HG03442 (cell line): Measurements from ENCODE around the gene ROBO1.
"Not testable (repeated sequence)": the region's sequence is repeated elsewhere in the genome, so short reads cannot be mapped to it uniquely, and the experiment has no call there.

Source experiments
- ATAC-seq: cut with Tn5 transposase; IDR thresholded peaks from one replicate; pipeline ENCODE4 v1.9.1; 2021; ENCODE audit warnings: mild to moderate bottlenecking, moderate library complexity; ENCODE audit not compliant: unreplicated experiment

The ROBO1 gene

DNA sequence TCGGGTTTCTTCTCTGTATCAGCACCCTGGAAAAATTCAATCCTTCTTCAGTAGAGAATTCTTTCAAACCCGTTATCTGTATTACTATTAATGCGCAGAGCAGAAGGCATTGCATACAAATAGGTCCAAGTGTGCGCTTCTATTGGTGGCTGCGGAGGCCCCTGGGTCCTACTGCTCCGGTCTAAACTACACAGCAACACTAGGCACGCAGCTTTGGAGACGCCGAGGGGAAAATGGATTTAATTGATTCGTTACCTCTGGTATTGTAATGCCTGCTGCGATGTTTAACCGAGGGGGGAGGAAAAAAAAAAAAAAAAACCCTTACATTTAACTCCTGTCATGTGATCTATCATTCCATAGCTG, at the start of gene ROBO1:
TSS of gene ROBO1 (minus strand) at position 94 of the 363 bp plus-strand sequence.
- no peak for ATAC-seq

GRCh38 chr3:79817224-79817623, 49.4 kb upstream of the ROBO1 start:
- ATAC-seq = no peak

DNA sequence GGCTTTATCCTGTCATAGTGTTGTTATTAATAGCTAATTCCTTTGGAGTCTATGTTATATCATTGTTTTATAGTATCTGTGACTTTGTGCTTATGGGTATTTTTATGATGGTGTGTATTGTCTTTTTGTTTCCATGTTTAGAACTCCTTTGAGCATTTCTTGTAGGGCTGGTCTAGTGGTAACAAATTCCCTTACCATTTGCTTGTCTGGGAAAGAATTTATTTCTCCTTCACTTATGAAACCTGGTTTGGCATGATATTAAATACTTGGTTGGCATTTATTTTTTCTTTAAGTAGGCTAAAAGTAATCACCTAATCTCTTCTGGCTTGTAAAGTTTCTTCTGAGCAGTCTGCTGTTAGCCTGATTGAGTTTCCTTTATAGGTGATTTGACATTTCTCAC, 47.7 kb upstream of the ROBO1 start:
- ATAC-seq = no peak

DNA sequence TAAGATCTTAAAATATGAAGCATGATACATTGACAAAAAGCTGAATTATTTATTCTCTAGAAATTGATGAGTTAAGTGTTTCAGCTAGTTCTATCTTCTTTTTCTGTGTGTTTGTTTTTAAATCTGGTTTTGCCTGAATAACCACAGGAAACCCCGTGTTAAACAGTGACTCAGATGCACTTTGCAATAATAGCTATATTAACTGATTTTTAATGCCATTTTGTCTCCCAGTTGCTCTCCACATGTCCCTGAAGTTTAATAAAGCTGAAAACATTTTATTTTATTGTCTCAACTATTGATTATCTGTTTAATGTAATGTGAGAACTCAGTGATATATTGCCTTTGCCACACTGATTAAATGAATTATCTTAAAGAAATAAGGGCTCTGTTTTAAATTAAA, 42.8 kb upstream of the ROBO1 start:
- no peak for ATAC-seq

- no peak for ATAC-seq
Observed at GRCh38 chr3:79810092-79810491, 42.3 kb upstream of the ROBO1 start.

- ATAC-seq = no peak
Observed at GRCh38 chr3:79809106-79809505, 41.3 kb upstream of the ROBO1 start.

DNA sequence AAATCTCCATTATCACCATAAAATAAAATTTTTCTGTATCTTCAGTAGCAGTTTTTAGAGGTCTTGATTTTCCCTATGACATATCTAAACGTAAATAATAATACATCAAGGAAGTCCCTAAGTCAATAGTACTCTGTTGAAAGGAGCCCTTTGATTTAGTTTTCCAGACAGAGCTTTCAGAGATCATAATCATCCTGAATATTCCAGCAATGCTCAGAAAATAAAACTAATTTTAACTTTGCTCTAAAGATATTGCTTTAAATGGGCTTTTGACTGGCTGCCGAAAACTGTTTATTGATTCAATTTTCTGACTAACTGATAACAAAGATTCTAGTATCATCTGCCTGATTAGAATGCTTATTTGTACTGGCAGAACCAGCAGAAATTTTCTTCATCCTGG, 40.7 kb upstream of the ROBO1 start:
- ATAC-seq = no peak

GRCh38 chr3:79790177-79790576, 22.4 kb upstream of the ROBO1 start:
- not testable (repeated sequence) for ATAC-seq

DNA sequence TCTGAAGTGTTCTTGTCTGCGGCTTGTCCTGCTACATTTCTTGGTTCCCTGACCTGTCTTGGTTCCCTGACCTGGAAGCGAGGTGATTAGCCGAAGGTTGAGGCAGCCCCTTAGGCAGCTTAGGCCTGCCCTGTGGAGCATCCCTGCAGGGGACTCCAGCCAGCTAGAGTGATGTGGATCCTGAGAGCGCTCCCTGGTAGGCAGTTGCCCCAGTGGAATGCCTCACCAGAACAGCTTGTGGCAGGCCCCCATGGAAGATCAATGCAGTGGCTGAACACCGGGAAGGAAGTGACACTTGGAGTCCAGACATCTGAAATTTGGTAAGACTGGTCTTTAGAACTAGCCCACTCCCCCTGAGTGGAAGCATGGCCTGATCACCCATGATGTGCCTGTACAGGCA, 5.5 kb upstream of the ROBO1 start:
- no peak for ATAC-seq

DNA sequence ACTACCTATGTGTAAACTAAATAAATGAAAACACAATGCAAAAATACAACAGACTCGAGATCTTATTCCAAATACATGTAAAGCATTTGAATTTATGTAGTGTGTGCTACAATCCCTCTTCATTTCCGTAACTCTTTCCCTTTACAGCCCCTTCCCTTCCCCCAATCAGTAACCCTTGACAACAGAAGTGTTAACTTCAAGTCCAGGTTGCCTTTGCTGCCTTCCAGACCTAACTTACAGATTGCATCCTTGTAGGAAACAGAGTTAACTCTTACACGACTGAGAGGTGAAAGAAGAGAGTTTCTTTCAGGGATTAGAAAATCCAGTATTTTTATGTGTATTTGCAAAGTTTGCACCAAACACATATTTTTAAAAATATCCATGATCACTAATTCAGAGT, 1.4 kb upstream of the ROBO1 start:
- no peak for ATAC-seq

DNA sequence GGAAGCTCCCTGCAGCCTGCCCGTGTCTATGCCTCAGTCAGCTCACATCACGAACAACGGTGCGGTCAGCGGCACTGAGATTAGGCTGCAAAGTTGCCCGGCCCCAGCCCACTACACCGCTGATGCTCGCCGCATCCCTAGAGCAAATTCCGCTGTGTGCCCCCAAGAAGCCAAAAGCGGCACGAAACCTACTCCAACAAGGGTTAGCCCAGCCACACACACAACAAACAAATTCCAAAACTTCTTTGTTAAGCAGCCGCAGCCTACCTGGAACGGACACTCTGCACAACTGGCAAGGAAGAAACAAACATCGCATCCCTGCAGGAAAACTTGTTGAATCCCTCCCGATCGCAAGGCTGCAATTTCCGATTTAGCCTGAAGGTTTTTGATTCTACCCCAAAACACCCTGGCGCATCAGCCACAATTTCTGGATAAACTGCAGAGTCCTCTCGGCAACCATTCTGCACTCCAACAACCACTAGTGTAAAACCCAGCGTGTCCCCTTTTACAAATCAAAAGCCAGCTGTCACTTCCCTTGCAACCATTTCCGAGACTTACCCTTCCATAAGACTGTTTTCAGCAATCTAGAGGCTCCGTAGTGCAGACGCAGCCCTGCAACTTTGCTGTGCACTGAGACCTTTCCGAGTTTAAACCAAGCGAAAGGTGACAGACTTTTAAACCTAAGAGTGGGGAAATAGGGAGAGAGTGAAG, 449 bp downstream of the ROBO1 start:
- ATAC-seq = no peak

DNA sequence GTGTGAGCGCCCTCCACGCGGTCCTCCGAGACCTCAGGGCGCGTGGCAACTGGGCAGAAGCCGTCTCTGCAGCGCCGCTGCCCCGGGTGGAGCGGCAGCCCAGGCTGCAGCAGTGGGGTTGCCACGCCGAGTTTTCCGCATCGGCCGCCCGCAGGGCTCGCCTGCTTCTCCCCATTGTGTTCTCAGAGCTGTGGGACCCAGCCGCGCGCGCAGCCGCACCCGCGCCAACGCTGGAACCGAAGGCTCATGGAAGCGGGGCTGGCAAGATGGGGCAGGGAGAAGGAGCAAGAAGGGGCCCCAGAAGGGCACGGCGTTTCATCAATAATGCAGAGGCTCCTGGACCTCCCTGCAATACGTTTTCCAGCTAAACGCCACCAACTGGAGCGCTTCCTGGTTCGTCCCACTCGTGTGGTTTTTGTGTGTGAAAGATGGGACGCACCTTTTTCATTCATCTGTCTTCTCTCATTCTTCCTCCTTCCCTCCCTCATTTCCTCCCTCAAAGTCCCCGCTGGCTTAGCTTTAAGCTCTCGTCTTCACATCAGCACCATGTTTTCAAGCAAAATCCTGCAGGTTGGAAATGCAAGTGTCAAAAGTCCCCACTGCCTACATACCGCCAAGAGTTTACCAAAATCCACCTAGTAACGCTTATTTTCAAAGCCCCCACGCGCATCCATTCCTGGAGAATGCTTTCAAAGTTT, 1.2 kb downstream of the ROBO1 start:
- ATAC-seq = no peak

GRCh38 chr3:79765911-79766310, 1.9 kb downstream of the ROBO1 start:
- ATAC-seq = no peak

- no peak for ATAC-seq
Observed at GRCh38 chr3:79761441-79761840, 6.4 kb downstream of the ROBO1 start.

- no peak for ATAC-seq
Observed at GRCh38 chr3:79751703-79752102, 16.1 kb downstream of the ROBO1 start.

DNA sequence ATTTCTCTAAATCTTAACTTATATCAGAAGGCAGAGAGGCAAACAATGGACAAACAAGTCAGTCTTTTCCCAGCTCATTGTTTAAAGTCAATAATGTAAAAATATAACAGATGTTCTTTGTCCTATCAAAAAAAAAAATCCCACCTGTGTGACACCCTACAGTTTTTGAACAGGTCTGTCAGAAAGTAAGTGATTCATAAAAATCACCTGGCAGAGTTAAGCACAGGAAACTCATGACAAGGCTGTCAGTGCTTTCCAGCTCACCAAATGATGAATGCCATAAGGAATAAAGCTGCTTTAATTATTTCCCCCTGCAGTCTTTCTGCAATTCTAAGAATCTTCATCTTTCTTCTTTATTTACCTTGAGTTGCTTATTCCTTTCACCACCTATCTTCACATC, 30.3 kb downstream of the ROBO1 start:
- ATAC-seq = no peak

DNA sequence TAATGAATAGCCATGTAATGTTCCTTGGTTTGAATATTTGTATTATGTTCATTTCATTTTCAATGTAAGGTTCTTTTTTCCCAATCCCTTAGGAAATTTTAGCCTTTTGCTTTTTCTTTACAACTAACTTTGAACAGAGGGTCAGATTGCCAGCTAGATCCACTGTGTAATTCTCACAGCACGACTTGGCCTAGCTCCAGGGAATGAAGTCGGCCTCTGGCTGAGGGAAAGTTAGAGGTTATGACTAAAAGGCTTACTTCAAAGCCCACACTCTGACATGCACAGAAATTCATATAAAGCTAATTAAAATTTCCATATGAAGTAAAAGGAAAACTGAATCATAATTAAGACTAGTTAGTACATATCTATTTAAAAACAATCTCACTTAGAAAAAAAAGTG, 38.7 kb downstream of the ROBO1 start:
- no peak for ATAC-seq

DNA sequence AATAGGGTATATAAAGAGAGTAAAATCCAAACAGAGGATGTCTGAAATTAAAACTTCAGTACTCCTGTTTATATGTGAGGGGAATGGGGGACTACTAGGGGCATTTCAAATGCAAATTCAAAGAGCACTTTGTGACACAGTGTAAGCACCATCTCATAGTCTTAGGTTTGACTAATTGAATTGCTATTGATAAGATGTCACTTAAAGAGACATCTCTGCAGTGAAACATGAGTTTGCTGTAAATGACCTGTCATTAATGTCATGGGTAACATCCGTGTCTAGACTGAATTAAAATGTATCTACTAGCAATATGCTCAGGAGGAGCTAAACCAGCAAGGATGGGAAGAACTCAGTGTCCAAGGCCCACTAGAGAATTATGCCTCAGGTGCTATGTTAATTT, 41.0 kb downstream of the ROBO1 start:
- ATAC-seq = no peak

- no peak for ATAC-seq
Observed at GRCh38 chr3:79724206-79724605, 43.6 kb downstream of the ROBO1 start.

- no peak for ATAC-seq
Observed at GRCh38 chr3:79690072-79690471, 77.7 kb downstream of the ROBO1 start.

DNA sequence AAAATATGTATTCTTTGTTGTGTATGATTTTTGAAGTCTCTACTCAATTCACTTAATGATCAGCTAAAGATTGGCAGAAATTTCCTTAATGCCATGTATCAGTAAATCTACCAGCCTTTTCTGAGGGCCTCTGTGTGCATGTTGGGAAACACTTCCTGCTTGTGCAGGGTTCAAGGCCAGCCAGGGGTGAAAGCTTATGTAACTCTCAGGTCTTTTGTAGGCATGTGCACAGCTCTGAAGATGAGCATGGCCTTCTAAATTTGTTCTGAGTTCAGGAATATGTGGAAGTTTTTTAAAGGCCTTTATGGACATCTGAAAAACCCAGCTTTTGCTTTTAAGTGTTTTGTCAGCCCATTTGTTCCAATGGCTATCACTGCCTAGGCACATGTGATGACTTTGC, 82.7 kb downstream of the ROBO1 start:
- ATAC-seq = no peak

DNA sequence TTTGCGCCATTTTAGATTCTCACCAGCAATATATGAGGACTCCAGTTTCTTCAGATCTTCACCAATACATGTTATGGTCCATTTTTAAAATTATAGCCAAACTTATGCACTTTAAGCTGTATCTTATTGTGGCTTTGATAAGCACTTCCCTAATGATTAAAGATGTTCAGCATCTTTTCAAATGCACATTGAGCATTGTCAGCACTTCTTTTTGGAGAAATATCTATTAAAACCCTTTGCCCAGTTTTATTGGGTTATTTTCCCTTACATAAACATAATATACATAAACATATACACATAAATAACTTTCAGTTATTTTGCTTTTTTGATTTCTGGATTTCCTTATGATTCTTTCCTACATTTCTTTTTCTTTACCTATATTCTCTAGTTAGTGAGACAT, 83.8 kb downstream of the ROBO1 start:
- ATAC-seq = no peak

DNA sequence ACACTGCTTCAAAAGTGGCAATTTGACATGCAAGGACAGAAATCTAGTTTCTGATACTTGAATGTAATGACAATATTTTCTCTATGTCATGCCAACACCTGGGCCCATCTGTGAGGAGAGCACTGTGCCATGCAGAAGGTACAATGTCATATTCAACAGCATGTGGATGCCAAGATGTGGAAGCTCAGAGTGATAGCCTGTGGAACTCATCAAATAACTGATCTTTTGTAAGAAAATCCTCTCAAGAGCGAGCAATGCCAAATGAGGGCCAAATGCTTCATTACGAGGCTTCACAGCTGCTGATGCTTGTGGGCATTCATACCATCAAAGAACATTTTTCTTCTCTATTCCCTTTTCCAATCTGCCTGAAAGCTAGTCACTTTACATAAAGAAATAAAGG, 95.1 kb downstream of the ROBO1 start:
- ATAC-seq = no peak
